Measurements from ENCODE around the gene GEMIN5. TPM values are rescaled to one million over a fixed set of nuclear protein-coding genes. Genes with fewer than 3 reads are reported as not detected.

The GEMIN5 gene
- total RNA-seq, 1 donor from 2014 or later = 13.9 TPM

- Mint-ChIP-seq H3K9me3 (ENCODE audit: unreplicated experiment) (peaks cover 2% of the 10 kb centered on the region), H3K4me3 (ENCODE audit: unreplicated experiment) (no peak overlapping the region), H3K27ac (ENCODE audit: unreplicated experiment) (no peak overlapping the region), H3K27me3 (ENCODE audit: unreplicated experiment) (no peaks in the 10 kb centered on the region), H3K4me1 (ENCODE audit: low read depth, unreplicated experiment) (peaks cover 5% of the 10 kb centered on the region), H3K36me3 (ENCODE audit: unreplicated experiment) (no peaks in the 10 kb centered on the region)
- no peak for TF ChIP-seq CTCF (IDR thresholded peaks at IDR 0.05; ENCODE audit: partially characterized antibody, unreplicated experiment)
- DNase-seq = no peak
Observed at GRCh38 chr5:154849791-154850201, 88.2 kb downstream of the GEMIN5 start.

- Mint-ChIP-seq H3K36me3 (ENCODE audit: unreplicated experiment) (no peaks in the 10 kb centered on the region), H3K4me1 (ENCODE audit: low read depth, unreplicated experiment) (peaks cover 5% of the 10 kb centered on the region), H3K27me3 (ENCODE audit: unreplicated experiment) (no peaks in the 10 kb centered on the region), H3K9me3 (ENCODE audit: unreplicated experiment) (peaks cover 2% of the 10 kb centered on the region), H3K27ac (ENCODE audit: unreplicated experiment) (no peak overlapping the region), H3K4me3 (ENCODE audit: unreplicated experiment) (no peak overlapping the region)
- DNase-seq = no peak
- no peak for TF ChIP-seq CTCF (IDR thresholded peaks at IDR 0.05; ENCODE audit: partially characterized antibody, unreplicated experiment)
Observed at GRCh38 chr5:154849264-154849785, 88.7 kb downstream of the GEMIN5 start.

GRCh38 chr5:154844809-154845208, 93.2 kb downstream of the GEMIN5 start:
- no peak for TF ChIP-seq CTCF (IDR thresholded peaks at IDR 0.05; ENCODE audit: partially characterized antibody, unreplicated experiment)
- H3K27ac Mint-ChIP-seq (ENCODE audit: unreplicated experiment) = no peak overlapping the region
- no peak overlapping the region for H3K4me3 Mint-ChIP-seq (ENCODE audit: unreplicated experiment)
- no peaks in the 10 kb centered on the region for H3K27me3 Mint-ChIP-seq (ENCODE audit: unreplicated experiment)
- H3K4me1 Mint-ChIP-seq (ENCODE audit: low read depth, unreplicated experiment) = no peaks in the 10 kb centered on the region
- DNase-seq = no peak
- peaks cover 2% of the 10 kb centered on the region for H3K9me3 Mint-ChIP-seq (ENCODE audit: unreplicated experiment)
- no peaks in the 10 kb centered on the region for H3K36me3 Mint-ChIP-seq (ENCODE audit: unreplicated experiment)

- no peaks in the 10 kb centered on the region for H3K27me3 Mint-ChIP-seq (ENCODE audit: unreplicated experiment)
- H3K36me3 Mint-ChIP-seq (ENCODE audit: unreplicated experiment) = no peaks in the 10 kb centered on the region
- H3K4me1 Mint-ChIP-seq (ENCODE audit: low read depth, unreplicated experiment) = no peaks in the 10 kb centered on the region
- no peak for TF ChIP-seq CTCF (IDR thresholded peaks at IDR 0.05; ENCODE audit: partially characterized antibody, unreplicated experiment)
- no peak for DNase-seq
- peaks cover 2% of the 10 kb centered on the region for H3K9me3 Mint-ChIP-seq (ENCODE audit: unreplicated experiment)
- H3K4me3 Mint-ChIP-seq (ENCODE audit: unreplicated experiment) = no peak overlapping the region
- H3K27ac Mint-ChIP-seq (ENCODE audit: unreplicated experiment) = no peak overlapping the region
Observed at GRCh38 chr5:154842689-154843530, 95.1 kb downstream of the GEMIN5 start.

- no peak for DNase-seq
- no peak for TF ChIP-seq CTCF (IDR thresholded peaks at IDR 0.05; ENCODE audit: partially characterized antibody, unreplicated experiment)
- H3K4me1 Mint-ChIP-seq (ENCODE audit: low read depth, unreplicated experiment) = no peaks in the 10 kb centered on the region
- H3K36me3 Mint-ChIP-seq (ENCODE audit: unreplicated experiment) = no peaks in the 10 kb centered on the region
- H3K9me3 Mint-ChIP-seq (ENCODE audit: unreplicated experiment) = no peaks in the 10 kb centered on the region
- no peak overlapping the region for H3K4me3 Mint-ChIP-seq (ENCODE audit: unreplicated experiment)
- H3K27me3 Mint-ChIP-seq (ENCODE audit: unreplicated experiment) = no peaks in the 10 kb centered on the region
- H3K27ac Mint-ChIP-seq (ENCODE audit: unreplicated experiment) = no peak overlapping the region
Observed at GRCh38 chr5:154841273-154841661, 96.7 kb downstream of the GEMIN5 start.

All from glutamatergic neuron (in vitro differentiated cells).